HCT116 (cell line): Measurements from ENCODE around the gene SLC10A7. TPM values are rescaled to one million over a fixed set of nuclear protein-coding genes. Genes with fewer than 3 reads are reported as not detected.

ENCODE experiments used
- ATAC-seq: fragments of 200-7000 bp; cut with Tn5 transposase; 2 replicates; pipeline ENCODE4 v1.9.1; 2020; ENCODE audit warnings: mild to moderate bottlenecking, moderate library complexity
- BruUV-seq: library from RNA; stranded (reverse); fragments of 400-500 nt; replicated peaks from 2 replicates; lab custom pipeline; 2021; lab: Mats Ljungman, UMichigan
- CTCF ChIA-PET: fragments of 300-600 bp; sonication (Branson Sonifier 250); formaldehyde crosslinking; loops from one replicate; lab custom pipeline; 2021; ENCODE audit warnings: antibody characterized with exemption; lab: Charles Lee
- POLR2A ChIA-PET: fragments of 300-600, 350-600 bp; sonication (Branson Sonifier 250); formaldehyde crosslinking; loops from one replicate; lab custom pipeline; 2021; ENCODE audit warnings: antibody characterized with exemption; lab: Charles Lee
- RAD21 ChIA-PET, 2 experiments: fragments of 300-600 bp; sonication (Branson Sonifier 250); formaldehyde crosslinking; loops; one replicate each; lab custom pipeline; 2023; ENCODE audit warnings: low total read pairs in 2 of 2; ENCODE audit not compliant: uncharacterized antibody in 2 of 2, unreplicated experiment in 2 of 2, low non-redundant PET in 1 of 2; lab: Charles Lee
- DNase-seq: peaks from one replicate; pipeline ENCODE4 v3.0.0-alpha.2; 2010; ENCODE audit warnings: low read depth, low spot score
- H2AFZ ChIP-seq: fragments of 200-600 bp; shearing (Covaris generic), sonication (generic); 2 replicates; pipeline ENCODE4 v1.6.1; 2017; ENCODE audit warnings: low read depth, mixed run types, mixed read lengths, antibody characterized with exemption, low read length; ENCODE audit not compliant: poor library complexity, severe bottlenecking
- H3K27ac ChIP-seq: 2 replicates; pipeline ENCODE4 v1.5.1; 2012; ENCODE audit warnings: low read depth, low read length
- H3K27me3 ChIP-seq: fragments of 200-600 bp; sonication (generic); 2 replicates; pipeline ENCODE4 v1.6.1; 2016; ENCODE audit warnings: mixed run types, low read length, mixed read lengths; ENCODE audit not compliant: insufficient read depth
- H3K36me3 ChIP-seq, 2 experiments: fragments of 200-500 bp in 1 of 2; fragments of 200-600 bp in 1 of 2; sonication (Bioruptor generic) in 1 of 2; sonication (generic) in 1 of 2; 2 replicates each; pipeline versions ENCODE4 v1.5.1 to v1.6.1; 2014 to 2016; ENCODE audit warnings: low read length in 2 of 2, inconsistent platforms in 1 of 2, mixed read lengths in 1 of 2, mixed run types in 1 of 2; ENCODE audit not compliant: insufficient read depth in 2 of 2, control insufficient read depth in 1 of 2
- H3K4me1 ChIP-seq, 2 experiments: fragments of 200-600 bp in 1 of 2; sonication (generic) in 1 of 2; 2 replicates each; pipeline versions ENCODE4 v1.5.1 to v1.6.1; 2012 to 2017; ENCODE audit warnings: low read length in 2 of 2, inconsistent platforms in 1 of 2, mild to moderate bottlenecking in 1 of 2, mixed read lengths in 1 of 2, mixed run types in 1 of 2, moderate library complexity in 1 of 2; ENCODE audit not compliant: insufficient read depth in 2 of 2, control insufficient read depth in 1 of 2
- H3K4me2 ChIP-seq: fragments of 200-600 bp; sonication (generic); 2 replicates; pipeline ENCODE4 v1.6.1; 2017; ENCODE audit warnings: mixed run types, low read length, mixed read lengths
- H3K4me3 ChIP-seq, 2 experiments: fragments of 200-600 bp in 1 of 2; sonication (generic) in 1 of 2; replicated peaks in 1 of 2; 2 replicates each; pipeline ENCODE4 v1.5.1; 2011 to 2016; ENCODE audit warnings: low read length in 2 of 2, control low read depth in 1 of 2, low read depth in 1 of 2, mild to moderate bottlenecking in 1 of 2, mixed read lengths in 1 of 2, mixed run types in 1 of 2
- H3K79me2 ChIP-seq: fragments of 200-600 bp; sonication (generic); 2 replicates; pipeline ENCODE4 v1.6.1; 2017; ENCODE audit warnings: mild to moderate bottlenecking, mixed run types, low read length, moderate library complexity, mixed read lengths; ENCODE audit not compliant: insufficient read depth
- H3K9ac ChIP-seq: fragments of 200-600 bp; sonication (generic); 2 replicates; pipeline ENCODE4 v1.6.1; 2016; ENCODE audit warnings: low read length, mixed read lengths
- H3K9me2 ChIP-seq: fragments of 200-600 bp; sonication (generic), shearing (Covaris generic); 2 replicates; pipeline ENCODE4 v1.6.1; 2017; ENCODE audit warnings: mixed run types, mild to moderate bottlenecking, moderate library complexity; ENCODE audit not compliant: insufficient read depth
- H3K9me3 ChIP-seq, 2 experiments: fragments of 200-500 bp in 1 of 2; fragments of 200-600 bp in 1 of 2; sonication (Bioruptor generic) in 1 of 2; sonication (generic) in 1 of 2; 2 replicates each; pipeline ENCODE4 v1.6.1; 2014 to 2017; ENCODE audit warnings: low read length in 2 of 2, mixed read lengths in 2 of 2, inconsistent platforms in 1 of 2, low read depth in 1 of 2, mild to moderate bottlenecking in 1 of 2, mixed run types in 1 of 2, moderate library complexity in 1 of 2; ENCODE audit not compliant: control insufficient read depth in 1 of 2, insufficient read depth in 1 of 2
- H4K20me1 ChIP-seq: fragments of 200-600 bp; sonication (generic), shearing (Covaris generic); 2 replicates; pipeline ENCODE4 v1.6.1; 2017; ENCODE audit warnings: mixed run types, mild to moderate bottlenecking, moderate library complexity; ENCODE audit not compliant: insufficient read depth
- CBX3 ChIP-seq: IDR thresholded peaks from 2 replicates; pipeline ENCODE4 v1.6.1; 2012; ENCODE audit warnings: low read depth
- CEBPB ChIP-seq: IDR thresholded peaks from 2 replicates; pipeline ENCODE4 v1.6.1; 2012; ENCODE audit warnings: low read depth
- EGR1 ChIP-seq: IDR thresholded peaks from 2 replicates; pipeline ENCODE4 v1.6.1; 2012; ENCODE audit warnings: low read depth
- FOSL1 ChIP-seq: IDR thresholded peaks from 2 replicates; pipeline ENCODE4 v1.6.1; 2012; ENCODE audit warnings: low read depth
- JUND ChIP-seq: IDR thresholded peaks from 2 replicates; pipeline ENCODE4 v1.6.1; 2012
- SP1 ChIP-seq: IDR thresholded peaks from 2 replicates; pipeline ENCODE4 v1.6.1; 2012; ENCODE audit warnings: low read depth
- SRF ChIP-seq: IDR thresholded peaks from 2 replicates; pipeline ENCODE4 v1.6.1; 2012; ENCODE audit warnings: low read depth
- TCF7L2 ChIP-seq: IDR thresholded peaks from 2 replicates; pipeline ENCODE4 v1.7.0; 2011; ENCODE audit warnings: borderline replicate concordance, inconsistent platforms; ENCODE audit not compliant: insufficient read depth, insufficient read length; ENCODE audit errors: extremely low read depth
- YY1 ChIP-seq: IDR thresholded peaks from 2 replicates; pipeline ENCODE4 v1.6.1; 2011; ENCODE audit warnings: low read length, low read depth, moderate library complexity, mild to moderate bottlenecking; ENCODE audit not compliant: insufficient replicate concordance; ENCODE audit errors: extremely low read depth
- ZFX ChIP-seq: fragments of 450-650 bp; IDR thresholded peaks from 2 replicates; pipeline ENCODE4 v1.6.1; 2017
- intact Hi-C: fragments of 100-400 bp; cut with micrococcal nuclease; formaldehyde crosslinking; loops from 2 replicates; pipeline ENCODE4 v1.10.0; 2022
- total RNA-seq: library from RNA; stranded (reverse); gene quantifications from one replicate; pipeline ENCODE4 v1.2.1, GENCODE V29; 2021; ENCODE audit not compliant: unreplicated experiment
- TF ChIP-seq, protein P1 (sequence below), 3 experiments: fragments of 200-600 bp in 1 of 3; sonication (generic) in 1 of 3; IDR thresholded peaks in 2 of 3; conservative IDR thresholded peaks in 1 of 3; 2 replicates each; pipeline ENCODE4 v1.5.1; 2012 to 2017; ENCODE audit warnings: low read depth in 2 of 3, low read length in 2 of 3, antibody characterized with exemption in 1 of 3, borderline replicate concordance in 1 of 3, control low read depth in 1 of 3, mild to moderate bottlenecking in 1 of 3, mixed read lengths in 1 of 3, mixed run types in 1 of 3, moderate library complexity in 1 of 3; ENCODE audit not compliant: insufficient read depth in 1 of 3

Gene SLC10A7
- total RNA-seq, 1 experiment from 2014 or later, result 5.5 TPM

DNA sequence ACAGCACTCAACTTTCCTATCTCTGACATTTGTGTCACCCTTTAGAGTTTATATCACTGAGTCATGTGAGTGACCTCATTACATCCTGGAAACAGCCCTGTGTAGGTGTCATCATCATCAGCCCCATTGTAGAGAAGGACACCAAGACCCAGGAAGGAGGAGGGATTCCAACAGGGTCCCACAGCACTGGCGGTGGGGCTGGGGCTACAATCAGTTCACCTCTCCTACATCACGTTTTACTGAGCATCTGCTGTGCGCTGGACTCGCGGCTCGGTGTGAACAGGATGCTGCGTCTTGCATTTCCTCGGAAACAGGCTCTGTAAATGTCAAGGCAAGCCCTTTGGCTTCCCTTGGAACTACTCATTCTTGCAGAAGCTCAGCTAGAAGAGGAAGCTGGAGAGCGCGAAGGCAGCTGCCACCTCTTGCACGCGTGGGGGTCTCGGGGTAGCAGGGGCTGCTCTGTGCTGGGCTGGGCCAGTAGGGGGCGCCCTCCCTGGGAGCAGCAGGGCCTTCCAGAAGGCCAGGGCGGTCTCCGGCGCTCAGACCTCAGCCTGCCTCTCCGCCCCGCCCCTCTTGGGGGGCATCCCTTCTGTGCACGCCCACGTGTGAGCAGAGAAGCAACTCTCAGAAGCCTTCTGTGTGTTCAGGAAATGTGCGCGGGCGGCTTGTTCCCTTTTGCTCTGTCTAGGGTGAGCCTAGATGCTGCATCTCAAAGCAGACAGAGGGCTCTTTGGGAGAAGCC is 278.4 kb downstream of the SLC10A7 start:
- ChIA-PET CTCF (no interaction called here), RAD21 (no interaction called here), POLR2A (no interaction called here)
- DNase-seq, result no peak
- Histone ChIP-seq H4K20me1 (no peaks in the 10 kb centered on the region), H3K4me1 (peaks cover 12 to 31% of the 10 kb centered on the region in 2 experiments), H2AFZ (no peak overlapping the region), H3K79me2 (no peaks in the 10 kb centered on the region), H3K27ac (no peak overlapping the region), H3K9ac (no peak overlapping the region), H3K9me3 (no peaks in the 10 kb centered on the region), H3K4me2 (peak overlapping the region; percentile 27; the same call in 1 of the 2 replicates), H3K27me3 (no peaks in the 10 kb centered on the region), H3K36me3 (no peaks in the 10 kb centered on the region), H3K9me2 (no peaks in the 10 kb centered on the region), H3K4me3 (no peak overlapping the region)
- intact Hi-C loops, result loop anchor here (2.0 kb wide), 1 partner anchor 93 kb away; no protein-coding TSS in a partner anchor
- no peak for ATAC-seq
- TF ChIP-seq, protein P1, sequence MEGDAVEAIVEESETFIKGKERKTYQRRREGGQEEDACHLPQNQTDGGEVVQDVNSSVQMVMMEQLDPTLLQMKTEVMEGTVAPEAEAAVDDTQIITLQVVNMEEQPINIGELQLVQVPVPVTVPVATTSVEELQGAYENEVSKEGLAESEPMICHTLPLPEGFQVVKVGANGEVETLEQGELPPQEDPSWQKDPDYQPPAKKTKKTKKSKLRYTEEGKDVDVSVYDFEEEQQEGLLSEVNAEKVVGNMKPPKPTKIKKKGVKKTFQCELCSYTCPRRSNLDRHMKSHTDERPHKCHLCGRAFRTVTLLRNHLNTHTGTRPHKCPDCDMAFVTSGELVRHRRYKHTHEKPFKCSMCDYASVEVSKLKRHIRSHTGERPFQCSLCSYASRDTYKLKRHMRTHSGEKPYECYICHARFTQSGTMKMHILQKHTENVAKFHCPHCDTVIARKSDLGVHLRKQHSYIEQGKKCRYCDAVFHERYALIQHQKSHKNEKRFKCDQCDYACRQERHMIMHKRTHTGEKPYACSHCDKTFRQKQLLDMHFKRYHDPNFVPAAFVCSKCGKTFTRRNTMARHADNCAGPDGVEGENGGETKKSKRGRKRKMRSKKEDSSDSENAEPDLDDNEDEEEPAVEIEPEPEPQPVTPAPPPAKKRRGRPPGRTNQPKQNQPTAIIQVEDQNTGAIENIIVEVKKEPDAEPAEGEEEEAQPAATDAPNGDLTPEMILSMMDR (IDR thresholded peaks at IDR 0.05 in 2 of 3, conservative IDR thresholded peaks at IDR 0.05 in 1 of 3; ENCODE audit: borderline replicate concordance in 1 of 3, insufficient read depth in 1 of 3, low read depth in 2 of 3, low read length in 2 of 3), result peak in 2 of 3 experiments; percentile 81 to 85; a peak in 4 of 6 replicates
- TF ChIP-seq FOSL1 (no peak), TCF7L2 (no peak), YY1 (no peak), SP1 (no peak), SRF (no peak)
- no TSS peak for BruUV-seq

DNA sequence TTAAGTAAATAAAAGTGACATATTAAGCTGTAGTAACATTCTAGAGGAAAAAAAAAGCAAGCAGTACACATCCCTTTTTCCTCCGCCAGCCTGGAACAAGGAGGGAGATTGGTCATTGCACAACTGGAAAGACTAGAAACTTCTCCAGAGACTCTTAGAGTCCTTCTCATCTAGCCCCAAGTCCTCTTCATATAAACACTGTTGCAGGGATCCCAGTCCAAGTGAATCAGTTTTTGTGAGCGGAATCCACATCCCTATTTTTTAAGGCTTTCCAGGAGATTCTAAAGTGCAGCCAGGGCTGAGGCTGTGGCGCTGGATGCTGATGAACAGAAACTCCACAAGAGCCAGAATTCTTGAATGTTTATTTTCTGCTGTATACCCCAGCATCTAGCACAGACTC is 283.6 kb downstream of the SLC10A7 start:
- no peaks in the 10 kb centered on the region for H4K20me1 ChIP-seq
- DNase-seq, result no peak
- BruUV-seq, result no TSS peak
- TF ChIP-seq CEBPB (no peak), ZFX (no peak), JUND (no peak), EGR1 (no peak), SP1 (no peak), CBX3 (no peak)
- no peak overlapping the region for H3K4me2 ChIP-seq
- H3K79me2 ChIP-seq, result no peaks in the 10 kb centered on the region
- peaks cover 12 to 28% of the 10 kb centered on the region in 2 experiments for H3K4me1 ChIP-seq
- ChIA-PET CTCF (no interaction called here), RAD21 (no interaction called here), POLR2A (no interaction called here)
- H3K27ac ChIP-seq, result no peak overlapping the region
- H3K27me3 ChIP-seq, result no peaks in the 10 kb centered on the region
- intact Hi-C loops, result no loop called here
- H3K9ac ChIP-seq, result no peak overlapping the region
- no peaks in the 10 kb centered on the region for H3K9me2 ChIP-seq
- H2AFZ ChIP-seq, result no peak overlapping the region
- H3K36me3 ChIP-seq, result no peaks in the 10 kb centered on the region
- ATAC-seq, result no peak
- H3K4me3 ChIP-seq, result no peak overlapping the region
- no peaks in the 10 kb centered on the region for H3K9me3 ChIP-seq
